HuH-7 (cell line): ENCODE data around the gene PIP4P1.
"Not testable (repeated sequence)": the region's sequence is repeated elsewhere in the genome, so short reads cannot be mapped to it uniquely, and the experiment has no call there.

Source experiments
- DNase-seq: peaks from one replicate; pipeline ENCODE4 v3.0.0; 2011; ENCODE audit warnings: low spot score

Gene PIP4P1

DNA sequence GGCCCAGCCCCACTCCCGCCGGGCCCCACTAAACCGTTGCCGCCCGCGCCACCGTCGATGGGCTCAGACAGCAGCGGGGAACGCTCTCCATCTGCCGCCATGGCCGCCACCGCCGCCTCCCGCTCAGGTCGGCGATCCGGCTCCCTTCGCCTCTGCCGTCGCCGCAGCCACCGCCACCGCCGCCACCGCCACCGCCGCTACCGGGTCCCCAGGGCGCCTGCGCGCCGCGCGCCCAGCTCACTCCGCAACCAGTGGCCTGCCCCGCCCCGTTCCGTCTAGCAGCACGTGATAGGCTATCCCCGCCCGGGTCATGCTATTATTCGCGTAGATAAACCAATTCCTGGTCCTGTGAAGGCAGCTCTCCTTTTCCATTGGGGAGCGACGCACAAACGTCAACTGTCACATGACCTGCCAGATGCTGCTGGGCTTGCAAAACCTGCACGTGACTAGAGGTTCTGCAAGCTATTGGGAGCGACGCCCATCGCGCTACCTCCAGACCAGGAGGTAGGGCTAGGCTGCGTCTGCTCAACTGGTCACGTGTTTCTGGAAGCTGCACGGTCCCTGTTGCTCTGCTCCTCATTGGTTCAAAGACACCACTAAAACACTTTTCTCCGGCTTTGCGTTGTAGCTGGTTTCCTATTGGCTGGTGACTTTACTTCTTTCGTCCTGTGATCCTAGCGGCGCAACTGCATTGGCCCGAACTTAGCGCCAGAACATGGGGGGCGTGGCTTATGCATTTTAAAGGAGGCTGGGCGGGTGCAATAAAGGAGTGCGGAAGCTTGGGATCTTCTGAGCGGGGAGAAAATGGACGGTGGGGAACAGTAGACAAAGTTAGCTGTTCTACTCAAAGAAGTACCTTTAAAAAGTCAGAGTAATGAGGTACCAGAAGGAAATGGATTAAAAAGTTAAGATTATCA is at the start of gene PIP4P1:
TSS of gene PIP4P1 (minus strand) at position 210 of the 917 bp plus-strand sequence. CDS start at position 101, 109 bp downstream.
- peak; percentile 93 for DNase-seq

DNA sequence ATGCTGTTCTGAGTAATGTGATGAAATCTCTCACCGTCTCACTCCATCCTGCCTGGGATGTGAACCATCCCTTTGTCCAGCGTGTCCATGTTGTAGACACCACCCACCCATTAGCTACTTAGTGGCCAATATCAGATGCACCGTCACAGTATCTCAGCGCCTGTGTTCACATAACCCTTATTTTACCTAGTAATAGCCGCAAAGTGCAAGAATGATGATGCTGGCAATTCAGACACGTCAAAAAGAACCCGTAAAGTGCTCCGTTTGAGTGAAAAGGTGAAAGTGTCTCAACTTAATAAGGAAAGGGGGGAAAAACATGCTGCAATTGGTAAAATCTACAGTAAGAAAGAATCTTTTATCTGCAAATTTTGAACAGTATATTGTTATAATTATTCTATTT is 47.1 kb upstream of the PIP4P1 start:
- DNase-seq, result no peak

DNA sequence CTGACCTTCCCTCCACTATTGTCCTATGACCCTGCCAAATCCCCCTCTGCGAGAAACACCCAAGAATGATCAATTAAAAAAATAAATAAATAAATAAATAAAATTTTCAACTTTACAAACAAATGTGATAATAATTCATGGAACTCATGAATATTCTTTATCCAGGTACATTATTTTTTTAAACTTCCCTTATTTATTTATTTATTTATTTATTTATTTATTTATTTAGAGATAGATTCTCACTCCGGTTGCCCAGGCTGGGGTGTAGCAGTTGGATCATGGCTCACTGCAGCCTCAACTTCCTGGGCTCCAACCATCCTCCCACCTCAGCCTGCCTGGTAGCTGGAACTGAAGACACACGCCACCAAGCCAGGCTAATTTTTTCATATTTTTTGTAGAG is 46.3 kb upstream of the PIP4P1 start:
- DNase-seq, result not testable (repeated sequence)

DNA sequence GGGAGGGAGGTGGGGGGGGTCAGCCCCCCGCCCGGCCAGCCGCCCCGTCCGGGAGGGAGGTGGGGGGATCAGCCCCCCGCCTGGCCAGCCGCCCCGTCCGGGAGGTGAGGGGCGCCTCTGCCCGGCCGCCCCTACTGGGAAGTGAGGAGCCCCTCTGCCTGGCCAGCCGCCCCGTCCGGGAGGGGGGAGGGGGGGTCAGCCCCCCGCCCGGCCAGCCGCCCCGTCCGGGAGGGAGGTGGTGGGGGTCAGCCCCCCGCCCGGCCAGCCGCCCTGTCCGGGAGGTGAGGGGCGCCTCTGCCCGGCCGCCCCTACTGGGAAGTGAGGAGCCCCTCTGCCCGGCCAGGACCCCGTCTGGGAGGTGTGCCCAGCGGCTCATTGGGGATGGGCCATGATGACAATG is 45.5 kb upstream of the PIP4P1 start:
- not testable (repeated sequence) for DNase-seq

DNA sequence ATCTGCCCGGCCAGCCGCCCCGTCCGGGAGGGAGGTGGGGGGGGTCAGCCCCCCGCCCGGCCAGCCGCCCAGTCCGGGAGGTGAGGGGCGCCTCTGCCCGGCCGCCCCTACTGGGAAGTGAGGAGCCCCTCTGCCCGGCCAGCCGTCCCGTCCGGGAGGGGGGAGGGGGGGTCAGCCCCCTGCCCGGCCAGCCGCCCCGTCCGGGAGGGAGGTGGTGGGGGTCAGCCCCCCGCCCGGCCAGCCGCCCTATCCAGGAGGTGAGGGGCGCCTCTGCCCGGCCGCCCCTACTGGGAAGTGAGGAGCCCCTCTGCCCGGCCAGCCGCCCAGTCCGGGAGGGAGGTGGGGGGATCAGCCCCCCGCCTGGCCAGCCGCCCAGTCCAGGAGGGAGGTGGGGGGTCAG is 45.0 kb upstream of the PIP4P1 start:
- DNase-seq, result not testable (repeated sequence)

DNA sequence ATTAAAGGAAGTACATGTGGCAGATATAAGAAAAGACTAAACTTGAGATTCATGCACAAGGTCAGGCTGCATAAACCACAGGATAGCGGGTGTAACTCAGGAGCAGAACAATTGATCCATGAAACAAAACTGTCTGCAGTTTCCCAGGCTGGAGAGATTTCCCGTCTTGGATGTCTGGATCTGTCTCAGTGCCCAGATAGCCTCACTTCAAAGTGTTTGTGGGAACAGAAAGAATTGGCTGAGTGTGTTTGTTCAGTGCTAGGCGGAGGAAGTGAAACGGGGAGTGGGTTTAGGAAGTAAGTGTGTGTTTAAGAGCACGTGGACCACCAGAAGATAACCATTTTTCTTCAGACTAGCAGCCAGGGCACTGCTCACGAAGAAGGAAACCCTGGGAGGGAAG is 42.7 kb upstream of the PIP4P1 start:
- no peak for DNase-seq

DNA sequence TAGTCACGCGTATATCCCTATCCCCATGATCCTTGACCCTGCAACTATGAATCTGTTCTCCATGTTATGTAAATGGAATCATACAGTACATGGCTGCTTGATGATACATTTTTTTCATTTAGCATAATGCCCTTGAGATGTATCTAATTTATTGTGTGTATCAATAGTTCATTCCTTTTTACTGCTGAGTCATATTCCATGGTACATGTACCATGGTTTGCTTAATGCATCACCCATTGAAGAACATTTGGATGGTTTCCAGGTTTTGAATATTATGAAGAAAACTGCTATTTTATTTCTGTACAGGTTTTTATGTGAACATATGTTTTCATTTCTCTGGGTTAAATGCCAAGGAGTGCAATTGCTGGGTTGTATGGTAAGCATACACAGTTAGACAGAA is 40.1 kb upstream of the PIP4P1 start:
- DNase-seq, result no peak

DNA sequence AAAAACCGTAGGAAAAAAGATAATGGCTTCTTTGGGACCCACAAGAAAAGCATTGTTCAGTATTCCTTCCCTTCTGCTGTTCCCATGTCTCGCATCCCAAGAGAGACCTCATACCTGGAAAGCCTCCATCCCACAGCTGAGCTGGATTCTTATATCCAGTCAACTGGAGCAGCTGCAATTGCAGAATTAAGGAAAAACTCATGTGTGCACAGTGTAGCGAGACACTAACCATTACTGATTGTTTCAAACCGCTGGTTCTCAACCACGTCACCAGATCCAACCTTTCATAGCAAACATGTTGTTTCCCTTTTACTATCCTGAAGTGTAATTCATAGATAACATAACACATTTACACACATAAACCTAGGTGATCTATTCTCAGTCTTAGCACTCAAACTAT is 38.6 kb upstream of the PIP4P1 start:
- DNase-seq, result no peak

DNA sequence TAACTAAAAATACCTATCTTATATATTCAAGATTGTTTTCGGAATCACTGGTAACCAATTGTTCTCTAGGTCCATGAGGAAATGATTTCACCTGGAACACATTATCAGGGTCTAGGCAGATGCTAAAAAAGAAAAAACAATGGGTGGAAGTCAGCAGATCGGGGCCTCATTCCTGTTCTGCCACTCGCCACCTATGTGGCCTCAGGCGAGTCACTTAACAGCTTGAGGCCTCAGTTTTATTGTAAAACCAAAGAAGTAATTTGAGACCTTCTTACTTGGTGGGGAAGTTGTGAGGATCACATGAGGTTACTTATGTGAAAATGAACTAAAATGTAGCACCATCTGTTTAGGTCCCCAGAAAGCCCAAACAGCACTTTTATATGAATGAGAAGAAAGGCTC is 37.9 kb upstream of the PIP4P1 start:
- DNase-seq, result no peak

DNA sequence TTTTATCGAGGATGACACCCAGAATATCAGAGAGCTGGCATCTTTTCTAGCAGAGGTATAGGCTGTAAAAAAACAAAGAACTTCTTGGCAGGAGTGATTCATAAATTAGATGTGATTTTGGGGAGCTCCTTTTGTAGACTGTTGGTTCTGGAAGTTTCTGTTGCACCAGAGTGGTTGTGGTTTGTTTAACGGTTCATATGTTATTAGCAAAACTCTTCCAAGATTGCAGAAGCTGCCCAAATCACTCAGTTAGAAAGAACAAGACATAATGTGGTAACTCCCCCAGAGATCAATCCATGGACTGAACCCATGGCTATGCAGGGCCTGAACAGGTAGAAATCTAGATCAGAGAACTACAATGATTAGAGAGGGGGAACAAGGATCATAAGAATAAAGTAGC is 37.4 kb upstream of the PIP4P1 start:
- DNase-seq, result no peak

DNA sequence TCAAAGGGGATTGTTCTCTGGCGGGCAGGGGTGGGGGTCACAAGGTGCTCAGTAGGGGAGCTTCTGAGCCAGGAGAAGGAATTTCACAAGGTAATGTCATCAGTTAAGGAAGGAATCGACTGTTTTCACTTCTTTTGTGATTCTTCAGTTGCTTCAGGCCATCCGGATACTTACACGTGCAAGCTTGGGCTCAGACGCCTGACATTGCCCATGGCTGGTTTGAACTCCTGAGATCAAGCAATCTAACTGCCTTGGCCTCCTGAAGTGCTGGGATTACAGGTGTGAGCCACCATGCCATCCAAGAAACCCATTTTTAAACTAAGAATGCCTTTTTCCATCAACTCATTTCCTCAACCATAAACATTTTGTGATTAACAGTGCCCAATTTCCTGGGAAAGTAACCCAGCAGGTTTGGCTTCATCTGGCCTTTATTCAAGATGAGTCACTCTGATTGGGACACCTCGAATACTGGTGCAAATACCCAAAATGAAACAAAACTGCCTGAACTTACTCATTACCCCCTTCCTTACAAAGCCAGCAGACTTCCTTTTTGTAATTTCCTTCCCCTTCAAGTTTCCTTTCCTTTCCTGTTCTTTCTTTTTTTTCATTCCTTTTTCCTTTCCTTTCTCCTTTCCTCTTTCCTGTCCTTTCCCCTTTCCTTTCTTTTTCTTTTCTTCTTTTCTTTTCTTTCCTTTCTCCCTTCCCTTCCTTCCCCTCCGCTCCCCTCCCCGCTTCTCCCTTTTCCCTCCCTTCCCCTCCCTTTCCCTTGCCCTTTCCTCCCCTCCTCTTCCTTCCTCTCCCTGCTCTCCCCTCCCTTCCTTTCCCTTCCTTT is 33.9 kb upstream of the PIP4P1 start:
- no peak for DNase-seq

DNA sequence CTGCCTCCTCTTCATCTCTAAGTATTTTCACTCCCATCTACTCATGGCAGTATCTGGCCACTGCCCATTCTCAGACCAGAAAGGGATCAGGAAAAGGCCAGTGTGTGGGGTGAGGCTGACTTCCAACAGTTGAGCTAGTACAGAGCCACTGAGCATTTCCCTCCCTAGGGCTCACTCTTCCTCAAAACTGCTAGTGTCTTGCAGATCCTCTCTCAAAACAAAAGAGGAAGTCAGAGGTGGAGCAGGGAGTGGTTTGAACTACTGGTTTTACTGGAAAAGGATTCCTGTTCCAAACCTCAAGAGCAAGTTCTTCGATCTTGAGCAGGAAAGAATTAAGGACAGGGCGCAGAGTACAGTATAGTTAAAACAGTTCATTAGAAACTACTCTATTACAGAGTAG is 32.4 kb upstream of the PIP4P1 start:
- no peak for DNase-seq

DNA sequence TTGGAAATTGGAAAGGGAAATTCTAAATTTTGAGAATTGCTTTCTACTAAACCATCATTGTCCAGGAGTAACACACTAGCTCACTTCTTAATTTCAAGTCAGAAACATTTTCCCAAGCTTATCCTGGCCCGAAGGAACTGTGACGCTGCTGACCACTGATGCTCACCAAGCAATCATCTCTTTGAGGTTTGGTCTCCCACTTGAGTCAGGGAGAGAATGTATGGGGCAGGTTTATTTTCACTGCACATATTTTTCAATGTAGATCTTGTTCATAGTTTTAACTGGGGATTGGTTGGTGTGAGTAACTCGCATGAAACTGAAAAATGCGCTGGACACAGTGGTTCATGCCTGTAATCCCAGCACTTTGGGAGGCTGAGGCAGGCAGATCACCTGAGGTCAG is 31.3 kb upstream of the PIP4P1 start:
- no peak for DNase-seq

DNA sequence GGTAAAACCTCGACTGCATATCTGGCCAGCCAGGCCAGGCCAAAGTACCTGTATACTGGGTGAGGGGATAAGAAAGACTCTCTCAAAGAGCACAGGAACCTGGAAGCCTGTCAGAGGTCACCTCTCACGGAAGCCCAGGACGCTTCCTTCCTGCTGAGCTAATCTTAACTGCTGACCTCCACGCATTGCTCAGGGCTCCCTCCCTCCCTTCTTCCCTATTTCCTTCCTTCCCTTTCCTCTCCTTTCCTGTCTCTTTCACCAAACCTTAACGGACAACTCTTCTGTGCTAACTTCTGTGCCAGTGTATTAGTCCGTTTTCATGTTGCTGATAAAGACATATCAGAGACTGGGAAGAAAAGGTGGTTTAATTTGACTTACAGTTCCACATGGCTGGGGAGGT is 29.3 kb upstream of the PIP4P1 start:
- no peak for DNase-seq

DNA sequence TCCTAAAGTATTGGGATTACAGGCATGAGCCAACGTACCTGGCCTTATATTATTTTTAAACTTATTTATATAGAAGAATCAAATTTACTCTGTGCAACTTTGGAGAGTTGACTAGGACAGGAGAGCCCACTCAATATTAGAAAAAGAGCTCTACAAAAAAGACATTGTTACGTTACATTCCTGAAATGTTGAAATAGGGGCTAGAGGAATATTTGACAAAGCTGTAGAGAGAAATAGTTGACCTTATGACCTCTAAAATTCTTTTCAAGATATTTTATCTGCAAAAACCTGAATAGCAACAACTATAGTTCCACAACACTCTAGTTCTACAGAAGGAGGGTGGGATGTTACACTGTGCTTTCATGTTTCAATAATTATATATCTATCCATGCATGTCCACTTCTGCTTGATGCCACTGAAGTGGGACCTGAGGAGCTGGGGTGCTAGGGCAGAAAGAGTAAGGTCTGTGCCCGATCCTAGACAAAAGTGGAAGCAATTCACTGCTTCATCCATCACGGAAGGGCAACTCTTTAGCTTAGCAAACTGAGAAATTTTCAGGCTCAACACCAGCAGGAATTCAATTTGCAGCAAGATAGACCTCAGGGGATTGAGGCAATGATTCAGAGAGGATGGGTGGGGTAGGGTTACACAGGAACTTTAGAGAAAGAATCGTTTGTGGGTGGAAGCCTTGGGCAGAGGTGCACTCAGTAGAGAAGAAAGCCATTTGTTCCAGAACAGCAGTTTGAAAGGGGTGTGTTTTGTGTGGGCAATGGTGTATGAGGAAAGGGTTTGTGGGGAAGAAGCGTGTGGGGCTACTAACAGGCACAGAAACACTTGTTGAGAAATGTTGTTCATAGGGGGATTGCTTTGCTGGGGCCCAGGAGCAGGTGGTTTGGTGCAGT is 28.1 kb upstream of the PIP4P1 start:
- no peak for DNase-seq

DNA sequence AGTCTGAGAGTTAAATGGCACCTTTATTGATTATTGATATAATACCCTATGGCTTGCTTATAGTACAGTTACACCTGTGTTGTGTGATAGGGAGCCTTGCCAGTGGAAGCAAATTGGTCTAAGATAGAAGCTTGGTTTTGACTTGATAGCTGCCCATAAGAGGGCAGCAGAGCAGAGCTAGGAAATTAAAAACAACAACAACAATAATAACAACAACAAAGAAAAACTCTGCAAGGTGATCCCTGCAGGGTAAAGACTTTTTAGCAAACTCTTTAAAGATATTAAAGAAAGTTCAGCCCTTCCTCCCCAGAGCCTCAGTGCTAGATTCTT is 26.1 kb upstream of the PIP4P1 start:
- DNase-seq, result no peak

DNA sequence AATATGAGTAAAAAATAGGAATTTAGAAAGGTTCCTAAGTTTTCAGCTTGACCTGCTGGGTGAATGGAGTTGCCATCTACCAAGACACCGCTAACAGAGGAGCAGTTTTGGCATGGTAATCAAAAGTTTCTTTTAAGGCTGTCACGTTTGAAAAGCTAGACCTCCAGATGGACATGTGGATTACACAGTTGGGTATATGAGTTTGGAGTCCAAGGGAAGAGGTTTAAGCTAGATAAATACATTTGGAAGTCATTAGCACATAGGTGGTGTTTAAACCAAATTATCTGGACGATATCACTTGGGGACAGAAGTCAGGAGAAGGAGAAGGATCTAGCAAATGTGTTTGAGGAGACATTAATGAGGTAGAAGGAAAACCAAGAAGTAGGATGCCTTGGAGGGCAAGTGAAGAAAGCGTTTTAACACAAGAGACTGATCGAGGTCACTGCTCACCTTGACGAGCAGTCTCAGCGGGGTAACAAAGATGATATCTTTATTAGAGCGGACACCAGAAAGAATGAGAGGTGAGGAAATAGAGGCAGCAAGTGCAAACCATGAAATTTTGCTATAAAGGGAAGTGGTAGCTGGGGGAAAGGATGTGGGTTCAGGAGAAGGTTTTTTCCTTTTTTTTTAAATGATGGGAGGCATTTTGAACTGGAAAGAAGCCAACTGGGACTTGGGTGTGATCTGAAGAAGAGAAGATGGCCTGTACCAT is 25.6 kb upstream of the PIP4P1 start:
- no peak for DNase-seq

DNA sequence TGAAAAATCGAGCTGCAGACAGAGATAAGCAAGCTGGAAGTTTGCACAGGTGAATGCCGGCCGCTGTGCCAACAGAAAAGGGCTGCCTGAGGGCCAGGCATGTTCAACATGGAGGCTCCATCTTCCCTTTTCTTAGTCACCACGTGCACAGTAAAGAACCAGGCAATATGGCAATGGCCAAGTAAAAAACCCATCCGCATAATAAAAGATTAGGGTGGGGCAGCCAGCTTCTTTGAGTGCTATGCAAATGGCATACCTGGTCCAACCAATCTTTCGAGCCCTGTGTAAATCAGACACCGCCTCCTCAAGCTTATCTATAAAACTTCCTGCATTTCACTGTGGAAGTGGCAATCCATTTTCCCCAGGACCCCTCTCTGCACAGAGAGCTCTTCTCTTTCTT is 24.7 kb upstream of the PIP4P1 start:
- no peak for DNase-seq

DNA sequence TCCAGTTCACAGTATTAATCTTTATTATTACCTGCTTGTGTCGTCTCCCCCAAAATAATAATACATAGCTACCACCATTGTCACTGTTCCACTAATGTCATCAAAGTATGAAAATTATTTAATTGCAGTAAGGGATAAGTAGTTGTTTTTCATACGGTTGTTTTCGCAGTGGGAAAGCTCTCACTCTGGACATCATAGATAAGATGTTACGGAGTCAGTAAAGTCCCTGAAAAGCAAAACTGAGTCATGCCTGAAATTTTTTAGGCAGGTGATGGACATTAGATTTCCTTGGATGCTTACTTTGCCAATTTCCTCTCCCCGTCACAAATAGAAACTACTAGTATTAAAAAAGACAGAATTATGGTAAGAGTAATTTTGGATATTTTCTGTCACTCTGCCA is 21.1 kb upstream of the PIP4P1 start:
- no peak for DNase-seq

DNA sequence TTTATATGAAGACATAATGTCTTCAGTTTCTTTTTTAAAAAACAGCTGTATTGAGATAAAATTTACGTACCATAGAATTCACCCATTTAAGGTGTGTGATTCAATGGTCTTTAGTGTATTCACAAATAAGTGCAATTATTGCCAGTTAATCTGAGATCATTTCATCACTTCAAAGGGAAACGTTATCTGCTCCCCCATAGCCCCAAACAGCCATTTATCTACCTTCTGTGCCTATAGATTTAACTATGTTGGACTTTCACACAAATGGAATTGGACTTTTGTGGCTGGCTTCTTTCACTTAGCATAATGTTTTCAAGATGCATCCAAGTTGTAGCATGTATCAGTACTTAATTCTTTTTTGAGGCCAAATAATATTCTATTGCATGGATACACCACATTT is 17.7 kb upstream of the PIP4P1 start:
- no peak for DNase-seq

DNA sequence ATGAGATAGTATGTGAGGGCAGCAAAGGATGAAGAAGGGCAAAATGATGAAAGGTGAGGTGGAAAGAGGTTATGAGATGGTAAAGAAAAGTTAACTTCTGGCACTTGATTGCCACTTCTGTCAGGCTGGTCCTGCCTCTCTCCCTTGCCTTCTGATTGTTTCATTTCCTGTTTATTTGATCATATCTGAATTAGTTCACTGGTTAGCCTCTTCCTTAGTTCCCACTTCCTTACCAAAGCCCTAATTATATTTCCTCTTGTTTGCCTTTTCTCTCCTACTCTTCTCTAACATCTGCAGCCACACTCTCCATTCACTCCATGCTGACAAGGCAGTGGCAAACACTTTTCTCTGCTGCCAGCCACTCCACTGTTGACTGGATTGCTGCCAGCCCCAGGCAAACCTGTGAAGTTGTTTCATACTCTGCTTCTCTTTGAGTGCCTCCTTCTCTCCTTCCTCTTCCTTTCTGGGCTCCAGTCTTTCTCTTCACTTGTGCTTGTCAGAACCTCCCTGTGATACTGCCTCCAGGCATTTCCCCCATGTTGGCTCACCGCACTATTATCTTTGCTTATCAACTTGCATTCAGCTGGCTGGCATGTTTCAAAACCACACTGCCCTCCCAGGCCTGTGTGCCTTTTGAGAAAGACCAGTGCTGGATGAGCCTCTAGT is 16.1 kb upstream of the PIP4P1 start:
- DNase-seq, result no peak
